Transverse colon (tissue), 4 donors: Measurements from ENCODE around the gene NAA60.

Experiments
- CTCF ChIP-seq, 5 experiments: fragments of 200-600 bp in 3 of 5; fragments of 450-650 bp in 2 of 5; sonication (generic) in 3 of 5; IDR thresholded peaks; 1 replicate in 2 of 5; 2 replicates in 3 of 5; pipeline ENCODE4 v1.5.1; 2016 to 2017; ENCODE audit warnings: antibody characterized with exemption in 5 of 5, inconsistent platforms in 3 of 5, mild to moderate bottlenecking in 2 of 5, moderate library complexity in 1 of 5
- EP300 ChIP-seq: sonication (generic); formaldehyde crosslinking; IDR thresholded peaks from one replicate; pipeline ENCODE4 v1.6.1; 2017; ENCODE audit warnings: antibody characterized with exemption, low read depth
- POLR2A ChIP-seq: fragments of 450-650 bp; IDR thresholded peaks from one replicate; pipeline ENCODE4 v1.6.1; 2016; ENCODE audit warnings: antibody characterized with exemption, mild to moderate bottlenecking, moderate library complexity
- POLR2AphosphoS5 ChIP-seq, 3 donors: sonication (generic); formaldehyde crosslinking; IDR thresholded peaks; one replicate each; pipeline ENCODE4 v1.6.1; 2016; ENCODE audit warnings: antibody characterized with exemption in 3 of 3

- TF ChIP-seq CTCF (IDR thresholded peaks at IDR 0.05) (no peak), POLR2A (no peak), EP300 (no peak), POLR2AphosphoS5 (IDR thresholded peaks at IDR 0.05) (no peak)
Measured at GRCh38 chr16:3472878-3473595, 29.6 kb downstream of the NAA60 start.
